Measurements from ENCODE around the gene RAB37.

The RAB37 gene

GRCh38 chr17:74782571-74782970 lies 45.5 kb downstream of the RAB37 start:
- DNase-seq (ENCODE audit: low read depth in 1 of 2, low spot score in 1 of 2), result no peak
- in situ Hi-C loops (cut with HindIII; ENCODE audit: low pct_unique_long_range_greater_than_20kb, low sequenced_read_pairs), result no loop called here
- no peak for TF ChIP-seq JUND (IDR thresholded peaks at IDR 0.05; ENCODE audit: low read depth)

- in situ Hi-C loops (cut with HindIII; ENCODE audit: low pct_unique_long_range_greater_than_20kb, low sequenced_read_pairs), result no loop called here
- no peak for TF ChIP-seq JUND (IDR thresholded peaks at IDR 0.05; ENCODE audit: low read depth)
- no peak for DNase-seq (ENCODE audit: low read depth in 1 of 2, low spot score in 1 of 2)
Observed at GRCh38 chr17:74784125-74784810, 47.2 kb downstream of the RAB37 start.

- TF ChIP-seq JUND (IDR thresholded peaks at IDR 0.05; ENCODE audit: low read depth), result no peak
- in situ Hi-C loops (cut with HindIII; ENCODE audit: low pct_unique_long_range_greater_than_20kb, low sequenced_read_pairs), result no loop called here
- DNase-seq (ENCODE audit: low read depth in 1 of 2, low spot score in 1 of 2), result peak; percentile 66 to 71
Observed at GRCh38 chr17:74785096-74785980, 48.3 kb downstream of the RAB37 start.

GRCh38 chr17:74785981-74786360 lies 48.9 kb downstream of the RAB37 start:
- no peak for DNase-seq (ENCODE audit: low read depth in 1 of 2, low spot score in 1 of 2)
- in situ Hi-C loops (cut with HindIII; ENCODE audit: low pct_unique_long_range_greater_than_20kb, low sequenced_read_pairs), result no loop called here
- TF ChIP-seq JUND (IDR thresholded peaks at IDR 0.05; ENCODE audit: low read depth), result no peak

GRCh38 chr17:74786431-74787055 lies 49.5 kb downstream of the RAB37 start:
- no peak for TF ChIP-seq JUND (IDR thresholded peaks at IDR 0.05; ENCODE audit: low read depth)
- in situ Hi-C loops (cut with HindIII; ENCODE audit: low pct_unique_long_range_greater_than_20kb, low sequenced_read_pairs), result no loop called here
- no peak for DNase-seq (ENCODE audit: low read depth in 1 of 2, low spot score in 1 of 2)

GRCh38 chr17:74790161-74791058 lies 53.4 kb downstream of the RAB37 start:
- in situ Hi-C loops (cut with HindIII; ENCODE audit: low pct_unique_long_range_greater_than_20kb, low sequenced_read_pairs), result no loop called here
- no peak for TF ChIP-seq JUND (IDR thresholded peaks at IDR 0.05; ENCODE audit: low read depth)
- no peak for DNase-seq (ENCODE audit: low read depth in 1 of 2, low spot score in 1 of 2)

- DNase-seq (ENCODE audit: low read depth in 1 of 2, low spot score in 1 of 2), result no peak
- in situ Hi-C loops (cut with HindIII; ENCODE audit: low pct_unique_long_range_greater_than_20kb, low sequenced_read_pairs), result no loop called here
- TF ChIP-seq JUND (IDR thresholded peaks at IDR 0.05; ENCODE audit: low read depth), result no peak
Observed at GRCh38 chr17:74792586-74793105, 55.6 kb downstream of the RAB37 start.

- DNase-seq (ENCODE audit: low read depth in 1 of 2, low spot score in 1 of 2), result no peak
- in situ Hi-C loops (cut with HindIII; ENCODE audit: low pct_unique_long_range_greater_than_20kb, low sequenced_read_pairs), result no loop called here
- TF ChIP-seq JUND (IDR thresholded peaks at IDR 0.05; ENCODE audit: low read depth), result no peak
Observed at GRCh38 chr17:74795327-74796020, 58.4 kb downstream of the RAB37 start.

GRCh38 chr17:74796211-74796610 lies 59.2 kb downstream of the RAB37 start:
- in situ Hi-C loops (cut with HindIII; ENCODE audit: low pct_unique_long_range_greater_than_20kb, low sequenced_read_pairs), result no loop called here
- no peak for DNase-seq (ENCODE audit: low read depth in 1 of 2, low spot score in 1 of 2)
- no peak for TF ChIP-seq JUND (IDR thresholded peaks at IDR 0.05; ENCODE audit: low read depth)

GRCh38 chr17:74796866-74797265 lies 59.8 kb downstream of the RAB37 start:
- TF ChIP-seq JUND (IDR thresholded peaks at IDR 0.05; ENCODE audit: low read depth), result no peak
- in situ Hi-C loops (cut with HindIII; ENCODE audit: low pct_unique_long_range_greater_than_20kb, low sequenced_read_pairs), result no loop called here
- no peak for DNase-seq (ENCODE audit: low read depth in 1 of 2, low spot score in 1 of 2)
